ENCODE results near the gene ARL2BP. TPM values are rescaled to one million over a fixed set of nuclear protein-coding genes. Genes with fewer than 3 reads are reported as not detected.

Gene ARL2BP
- polyA plus RNA-seq, 3 donors = 35.4 to 84.6 (median 84.0) TPM

- intact Hi-C loops (cut with micrococcal nuclease) = no loop called here
- H3K27me3 ChIP-seq (ENCODE audit: control insufficient read depth in 2 of 2, insufficient read depth in 2 of 2, low read length in 2 of 2) = no peaks in the 10 kb centered on the region
- no peak overlapping the region for H3K4me3 ChIP-seq (replicated peaks in 1 of 3; ENCODE audit: low read depth in 2 of 3, low read length in 3 of 3)
- H4K20me1 ChIP-seq (ENCODE audit: insufficient read depth, low read length) = no peaks in the 10 kb centered on the region
- H3K27me3 Mint-ChIP-seq (ENCODE audit: low read depth in 3 of 3) = no peaks in the 10 kb centered on the region
- no peak overlapping the region for H3K9ac ChIP-seq (ENCODE audit: insufficient read depth, low read length, poor library complexity, severe bottlenecking)
- H3K4me2 ChIP-seq (replicated peaks; ENCODE audit: extremely low read depth, low read length, poor library complexity, severe bottlenecking) = no peak overlapping the region
- peaks cover 82 to 99% of the 10 kb centered on the region in 2 donors for H3K36me3 ChIP-seq (replicated peaks in 1 of 2; ENCODE audit: control insufficient read depth in 1 of 2, insufficient read depth in 2 of 2, low read length in 2 of 2)
- H3K36me3 Mint-ChIP-seq = peaks cover 77 to 86% of the 10 kb centered on the region in 2 donors
- H3K4me1 ChIP-seq (ENCODE audit: control insufficient read depth in 1 of 2, insufficient read depth in 2 of 2, low read length in 2 of 2) = peaks cover 4 to 11% of the 10 kb centered on the region in 2 donors
- H3K4me3 Mint-ChIP-seq = no peak overlapping the region
- H3K27ac ChIP-seq (ENCODE audit: low read depth in 1 of 2, low read length in 2 of 2) = no peak overlapping the region
- peaks cover 9% of the 10 kb centered on the region for H3K4me1 Mint-ChIP-seq
- no peak for TF ChIP-seq CTCF (IDR thresholded peaks at IDR 0.05)
- DNase-seq = no peak
- H2AFZ ChIP-seq (ENCODE audit: insufficient read depth, low read depth, low read length, poor library complexity, severe bottlenecking) = no peak overlapping the region
- H3K27ac Mint-ChIP-seq = no peak overlapping the region
- WGBS (ENCODE audit: insufficient coverage) = 94% methylated on average over 3 of the region's 3 CpGs
- H3K79me2 ChIP-seq (ENCODE audit: insufficient read depth, low read length) = no peaks in the 10 kb centered on the region
- H3K9me3 Mint-ChIP-seq = no peaks in the 10 kb centered on the region
- no peaks in the 10 kb centered on the region for H3K9me3 ChIP-seq (replicated peaks in 1 of 2; ENCODE audit: control insufficient read depth in 1 of 2, insufficient read depth in 1 of 2, low read length in 2 of 2)
These were observed 13.2 kb upstream of the ARL2BP start for GRCh38 chr16:57231821-57232350.

- H4K20me1 ChIP-seq (ENCODE audit: insufficient read depth, low read length) = no peaks in the 10 kb centered on the region
- H3K36me3 ChIP-seq (replicated peaks in 1 of 2; ENCODE audit: control insufficient read depth in 1 of 2, insufficient read depth in 2 of 2, low read length in 2 of 2) = peaks cover 76 to 96% of the 10 kb centered on the region in 2 donors
- peak overlapping the region in 1 of 7 donors; percentile 4 for H3K27ac Mint-ChIP-seq
- peaks cover 73 to 84% of the 10 kb centered on the region in 2 donors for H3K36me3 Mint-ChIP-seq
- H3K4me1 ChIP-seq (ENCODE audit: control insufficient read depth in 1 of 2, insufficient read depth in 2 of 2, low read length in 2 of 2) = peaks cover 4 to 11% of the 10 kb centered on the region in 2 donors
- no peaks in the 10 kb centered on the region for H3K79me2 ChIP-seq (ENCODE audit: insufficient read depth, low read length)
- DNase-seq = no peak
- no peak overlapping the region for H2AFZ ChIP-seq (ENCODE audit: insufficient read depth, low read depth, low read length, poor library complexity, severe bottlenecking)
- H3K9me3 Mint-ChIP-seq = no peaks in the 10 kb centered on the region
- H3K4me3 ChIP-seq (replicated peaks in 1 of 3; ENCODE audit: low read depth in 2 of 3, low read length in 3 of 3) = no peak overlapping the region
- no peak overlapping the region for H3K9ac ChIP-seq (ENCODE audit: insufficient read depth, low read length, poor library complexity, severe bottlenecking)
- H3K27me3 ChIP-seq (ENCODE audit: control insufficient read depth in 2 of 2, insufficient read depth in 2 of 2, low read length in 2 of 2) = no peaks in the 10 kb centered on the region
- no peak overlapping the region for H3K4me2 ChIP-seq (replicated peaks; ENCODE audit: extremely low read depth, low read length, poor library complexity, severe bottlenecking)
- WGBS (ENCODE audit: insufficient coverage) = 98% methylated on average over 9 of the region's 9 CpGs
- intact Hi-C loops (cut with micrococcal nuclease) = no loop called here
- H3K4me3 Mint-ChIP-seq = no peak overlapping the region
- no peaks in the 10 kb centered on the region for H3K9me3 ChIP-seq (replicated peaks in 1 of 2; ENCODE audit: control insufficient read depth in 1 of 2, insufficient read depth in 1 of 2, low read length in 2 of 2)
- no peaks in the 10 kb centered on the region for H3K27me3 Mint-ChIP-seq (ENCODE audit: low read depth in 3 of 3)
- H3K27ac ChIP-seq (ENCODE audit: low read depth in 1 of 2, low read length in 2 of 2) = no peak overlapping the region
- no peak for TF ChIP-seq CTCF (IDR thresholded peaks at IDR 0.05)
- H3K4me1 Mint-ChIP-seq = peaks cover 9% of the 10 kb centered on the region
These were observed 10.9 kb upstream of the ARL2BP start for GRCh38 chr16:57233944-57234706.

All from CD14-positive monocyte (primary cell).